IPS DF 4.7 (cell line): Measurements from ENCODE around the gene TNFRSF13B.
"Not testable (repeated sequence)": the region's sequence is repeated elsewhere in the genome, so short reads cannot be mapped to it uniquely, and the experiment has no call there.

Source experiments
- DNase-seq: peaks from one replicate; pipeline ENCODE4 v3.0.0-alpha.2; 2013; ENCODE audit warnings: low spot score; ENCODE audit errors: extremely low read depth

Gene TNFRSF13B

GRCh38 chr17:16911141-16911937 is 60.6 kb downstream of the TNFRSF13B start:
- DNase-seq = no peak

- no peak for DNase-seq
These were observed 61.6 kb downstream of the TNFRSF13B start for GRCh38 chr17:16910341-16910740.

DNA sequence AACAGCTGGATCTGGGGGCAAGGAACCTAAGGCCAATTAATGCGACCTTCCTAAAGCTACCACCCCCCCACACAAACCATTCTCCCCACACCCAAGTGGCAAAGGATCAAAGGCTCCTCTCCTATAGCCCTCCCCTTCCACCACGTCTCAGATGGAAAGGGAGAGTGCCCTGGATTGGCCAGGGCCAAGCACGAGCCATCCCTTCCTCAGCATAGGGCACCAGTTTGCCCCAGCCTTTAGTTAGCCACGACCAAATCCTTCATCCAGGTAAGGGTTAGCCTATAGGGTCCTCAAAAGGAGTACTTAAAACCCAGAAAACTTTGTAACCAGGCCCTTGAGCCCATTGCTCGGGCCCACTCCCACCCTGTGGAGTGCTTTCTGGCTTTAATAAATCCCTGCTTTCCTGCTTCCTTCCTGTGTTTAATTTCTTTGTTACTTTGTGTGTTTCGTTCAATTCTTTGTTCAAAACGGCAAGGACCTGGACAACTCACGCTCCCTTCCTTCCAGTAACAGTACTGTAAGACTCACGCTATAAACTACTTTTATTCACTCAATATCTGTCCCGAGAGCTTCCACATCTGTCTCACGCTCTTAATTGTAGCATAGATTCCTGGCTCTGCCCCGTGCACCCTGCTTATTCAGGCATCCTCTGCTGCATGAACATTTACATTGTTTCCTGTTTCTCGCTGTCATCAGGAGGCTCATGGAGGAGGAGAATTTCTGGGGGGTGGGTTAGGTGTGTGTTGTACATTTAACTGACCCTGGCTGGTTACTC is 62.3 kb downstream of the TNFRSF13B start:
- no peak for DNase-seq

DNA sequence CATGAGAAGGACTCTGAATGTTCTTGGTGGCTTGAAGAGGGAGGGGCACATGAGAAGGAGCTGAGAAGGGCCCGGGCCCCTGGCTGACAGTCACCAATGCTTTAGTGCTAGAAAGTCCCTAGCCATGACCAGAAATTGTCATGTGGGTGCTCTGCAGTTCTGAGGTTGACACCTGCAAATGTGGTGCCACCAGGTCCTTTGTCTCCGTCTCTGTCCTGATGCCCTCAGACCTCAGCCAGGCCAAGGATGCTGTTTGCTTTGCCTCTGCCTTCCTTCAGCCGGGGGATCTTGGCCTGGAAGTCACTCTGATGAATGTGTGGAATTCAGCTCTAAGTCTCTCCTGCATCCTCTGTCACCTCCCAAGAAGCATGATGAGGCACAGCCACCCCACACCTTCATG is 63.6 kb downstream of the TNFRSF13B start:
- no peak for DNase-seq

GRCh38 chr17:16906680-16907079 is 65.2 kb downstream of the TNFRSF13B start:
- no peak for DNase-seq

DNA sequence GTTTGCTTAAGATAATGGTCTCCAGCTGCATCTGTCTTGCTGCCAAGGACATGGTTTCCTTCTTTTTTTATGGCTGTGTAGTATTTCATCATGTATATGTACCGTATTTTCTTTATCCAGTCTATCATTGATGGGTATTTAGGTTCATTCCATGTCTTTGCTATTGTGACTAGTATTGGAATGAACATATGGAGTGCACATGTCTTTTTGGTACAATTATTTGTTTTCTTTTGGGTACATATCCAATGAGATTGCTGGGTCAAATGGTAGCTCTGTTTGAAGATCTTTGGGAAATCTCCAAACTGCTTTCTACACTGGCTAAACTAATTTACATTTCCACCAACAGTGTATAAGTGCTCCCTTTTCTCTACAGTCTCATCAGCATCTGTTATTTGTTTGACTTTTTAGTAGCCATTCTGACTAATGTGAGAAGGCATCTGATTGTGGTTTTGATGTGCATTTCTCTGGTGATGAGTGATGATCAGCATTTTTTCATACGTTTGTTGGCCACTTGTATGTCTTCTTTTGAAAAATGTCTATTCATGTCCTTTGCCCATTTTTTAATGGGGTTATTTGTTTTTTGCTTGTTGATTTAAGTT is 66.2 kb downstream of the TNFRSF13B start:
- DNase-seq = no peak

GRCh38 chr17:16903070-16903469 is 68.8 kb downstream of the TNFRSF13B start:
- not testable (repeated sequence) for DNase-seq

- DNase-seq = no peak
These were observed 71.5 kb downstream of the TNFRSF13B start for GRCh38 chr17:16900288-16900882.

DNA sequence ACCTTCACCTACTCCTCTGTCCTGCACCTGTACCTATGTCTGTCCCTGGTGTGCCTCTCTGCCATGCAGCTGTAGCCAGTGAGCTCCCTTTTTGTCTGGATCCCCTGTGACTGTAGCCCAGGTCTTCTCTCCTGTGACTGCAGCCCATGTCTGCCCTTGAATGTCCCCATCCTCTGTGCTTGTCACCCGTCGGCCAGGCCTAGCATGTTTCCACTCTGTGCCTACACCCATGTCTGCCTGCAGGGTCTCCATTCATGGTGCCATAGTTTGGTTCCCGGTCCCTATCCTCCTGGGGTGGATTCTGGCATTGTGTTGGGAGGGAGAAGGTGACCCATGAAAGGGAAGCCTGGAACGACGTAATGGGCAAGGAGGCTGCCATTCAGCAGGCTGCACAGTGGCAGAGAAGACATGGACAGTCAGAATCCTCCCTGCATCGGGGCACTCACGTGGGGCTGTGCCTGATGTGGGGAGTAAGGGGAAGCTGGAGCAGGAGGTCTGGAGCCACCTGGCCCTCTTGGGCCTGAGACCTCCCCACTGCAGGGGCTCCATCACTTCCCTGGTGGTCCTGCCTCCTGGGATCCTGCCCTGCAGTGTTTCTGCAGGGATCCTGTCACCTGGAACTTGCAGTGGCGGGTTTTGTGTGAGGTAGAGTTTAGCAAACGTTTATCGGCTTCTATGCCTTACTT is 74.6 kb downstream of the TNFRSF13B start:
- not testable (repeated sequence) for DNase-seq

- not testable (repeated sequence) for DNase-seq
These were observed 75.7 kb downstream of the TNFRSF13B start for GRCh38 chr17:16896235-16896634.

DNA sequence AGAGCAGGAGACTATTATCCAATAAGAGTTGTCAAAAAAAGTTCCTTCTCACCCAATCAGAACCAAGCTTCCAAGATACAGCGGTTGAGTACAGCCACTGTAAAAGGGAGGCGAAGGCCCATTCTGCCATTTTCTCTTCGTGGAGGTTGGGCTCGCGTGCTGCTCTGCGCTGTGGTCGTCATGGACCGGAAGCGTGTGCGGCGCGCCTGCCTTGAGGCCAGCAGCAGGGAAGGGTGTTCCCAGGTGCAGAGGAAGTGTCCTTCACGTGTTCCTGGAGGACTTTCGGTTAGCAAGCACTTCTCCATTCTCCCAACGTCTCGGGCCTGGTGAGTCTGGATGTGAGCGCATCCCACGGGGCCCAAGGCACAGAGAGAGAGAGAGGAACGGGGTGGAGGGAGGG is 78.4 kb downstream of the TNFRSF13B start:
- not testable (repeated sequence) for DNase-seq

- not testable (repeated sequence) for DNase-seq
These were observed 79.0 kb downstream of the TNFRSF13B start for GRCh38 chr17:16892876-16893454.

GRCh38 chr17:16889088-16889465 is 82.8 kb downstream of the TNFRSF13B start:
- no peak for DNase-seq
